Measurements from ENCODE around the gene TTC8.

DNA sequence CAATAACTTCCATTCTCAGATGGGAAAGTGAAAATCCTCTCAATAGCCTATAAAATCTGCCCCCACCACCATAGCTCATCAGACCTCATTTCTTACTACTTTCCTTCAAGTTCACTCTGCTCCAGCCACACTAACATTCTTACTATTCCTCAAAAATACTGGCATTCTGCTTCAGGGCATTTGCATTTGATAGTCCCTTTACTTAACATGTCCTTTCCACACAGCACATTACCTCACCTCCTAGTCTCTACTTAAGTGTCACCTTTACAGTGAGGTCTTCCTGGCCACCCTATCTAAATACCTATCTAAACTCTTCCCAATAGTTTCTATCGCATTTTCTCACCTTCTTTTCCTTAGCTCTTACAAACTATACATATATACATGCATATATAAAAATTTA is 38.5 kb upstream of the TTC8 start:
- TF ChIP-seq GATA2 (IDR thresholded peaks at IDR 0.05; ENCODE audit: low read depth, low read length), result no peak
- TF ChIP-seq GATA3 (IDR thresholded peaks at IDR 0.05; ENCODE audit: low read depth, low read length), result no peak
